ENCODE data around the gene DBN1. TPM values are rescaled to one million over a fixed set of nuclear protein-coding genes. Genes with fewer than 3 reads are reported as not detected.

The DBN1 gene
- polyA plus RNA-seq, 2 of the 4 experiments (the other 2 are of a cell fraction) = 47.7 to 107 TPM

GRCh38 chr5:177445052-177445916 lies 28.1 kb downstream of the DBN1 start:
- ChIA-PET POLR2A (interaction anchor here (0.7 to 3.5 kb wide), 2 partner anchors 19 to 312 kb away, joined by 3 to 41 read pairs; partner anchors contain the start of gene GRK6), CTCF (interaction anchor here (1.4 to 25.5 kb wide), 6 partner anchors 8 to 135 kb away, joined by 3 to 871 read pairs (median 248); partner anchors contain the start of genes F12, GRK6, PDLIM7 and PFN3)
- H3K4me1 ChIP-seq = peaks cover 21% of the 10 kb centered on the region
- H3K27ac ChIP-seq = no peak overlapping the region
- FAIRE-seq (no peak), ATAC-seq (no peak), DNase-seq (ENCODE audit: low read depth in 1 of 2, low spot score in 1 of 2) (no peak)
- 94% methylated on average over 10 of the region's 10 CpGs for WGBS (ENCODE audit: missing lambda C conversion rate)
- TF ChIP-seq KDM5A (IDR thresholded peaks at IDR 0.05) (no peak), PBX3 (IDR thresholded peaks at IDR 0.05) (no peak; the same call in 1 of the 2 replicates), GATA3 (IDR thresholded peaks at IDR 0.05; ENCODE audit: borderline replicate concordance) (no peak), RARB (CRISPR knock-in tag; IDR thresholded peaks at IDR 0.05) (no peak), FOSL2 (IDR thresholded peaks at IDR 0.05) (no peak), FOSL2 (CRISPR knock-in tag; IDR thresholded peaks at IDR 0.05) (no peak), EHF (CRISPR knock-in tag; IDR thresholded peaks at IDR 0.05) (no peak), RFX5 (IDR thresholded peaks at IDR 0.05) (no peak), ESRRA (IDR thresholded peaks at IDR 0.05; ENCODE audit: borderline replicate concordance, low read length) (no peak), HOXA7 (CRISPR knock-in tag; IDR thresholded peaks at IDR 0.05) (no peak), JUN (IDR thresholded peaks at IDR 0.05) (no peak), CHD2 (IDR thresholded peaks at IDR 0.05; ENCODE audit: low read length, partially characterized antibody) (no peak), CHD4 (IDR thresholded peaks at IDR 0.05; ENCODE audit: borderline replicate concordance) (no peak), MAX (IDR thresholded peaks at IDR 0.05) (no peak)
- TF ChIP-seq, protein P1, sequence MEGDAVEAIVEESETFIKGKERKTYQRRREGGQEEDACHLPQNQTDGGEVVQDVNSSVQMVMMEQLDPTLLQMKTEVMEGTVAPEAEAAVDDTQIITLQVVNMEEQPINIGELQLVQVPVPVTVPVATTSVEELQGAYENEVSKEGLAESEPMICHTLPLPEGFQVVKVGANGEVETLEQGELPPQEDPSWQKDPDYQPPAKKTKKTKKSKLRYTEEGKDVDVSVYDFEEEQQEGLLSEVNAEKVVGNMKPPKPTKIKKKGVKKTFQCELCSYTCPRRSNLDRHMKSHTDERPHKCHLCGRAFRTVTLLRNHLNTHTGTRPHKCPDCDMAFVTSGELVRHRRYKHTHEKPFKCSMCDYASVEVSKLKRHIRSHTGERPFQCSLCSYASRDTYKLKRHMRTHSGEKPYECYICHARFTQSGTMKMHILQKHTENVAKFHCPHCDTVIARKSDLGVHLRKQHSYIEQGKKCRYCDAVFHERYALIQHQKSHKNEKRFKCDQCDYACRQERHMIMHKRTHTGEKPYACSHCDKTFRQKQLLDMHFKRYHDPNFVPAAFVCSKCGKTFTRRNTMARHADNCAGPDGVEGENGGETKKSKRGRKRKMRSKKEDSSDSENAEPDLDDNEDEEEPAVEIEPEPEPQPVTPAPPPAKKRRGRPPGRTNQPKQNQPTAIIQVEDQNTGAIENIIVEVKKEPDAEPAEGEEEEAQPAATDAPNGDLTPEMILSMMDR (IDR thresholded peaks at IDR 0.05) = no peak
- TF ChIP-seq, protein P2, sequence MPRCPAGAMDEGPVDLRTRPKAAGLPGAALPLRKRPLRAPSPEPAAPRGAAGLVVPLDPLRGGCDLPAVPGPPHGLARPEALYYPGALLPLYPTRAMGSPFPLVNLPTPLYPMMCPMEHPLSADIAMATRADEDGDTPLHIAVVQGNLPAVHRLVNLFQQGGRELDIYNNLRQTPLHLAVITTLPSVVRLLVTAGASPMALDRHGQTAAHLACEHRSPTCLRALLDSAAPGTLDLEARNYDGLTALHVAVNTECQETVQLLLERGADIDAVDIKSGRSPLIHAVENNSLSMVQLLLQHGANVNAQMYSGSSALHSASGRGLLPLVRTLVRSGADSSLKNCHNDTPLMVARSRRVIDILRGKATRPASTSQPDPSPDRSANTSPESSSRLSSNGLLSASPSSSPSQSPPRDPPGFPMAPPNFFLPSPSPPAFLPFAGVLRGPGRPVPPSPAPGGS (IDR thresholded peaks at IDR 0.05) = no peak
- TF ChIP-seq, protein P3, sequence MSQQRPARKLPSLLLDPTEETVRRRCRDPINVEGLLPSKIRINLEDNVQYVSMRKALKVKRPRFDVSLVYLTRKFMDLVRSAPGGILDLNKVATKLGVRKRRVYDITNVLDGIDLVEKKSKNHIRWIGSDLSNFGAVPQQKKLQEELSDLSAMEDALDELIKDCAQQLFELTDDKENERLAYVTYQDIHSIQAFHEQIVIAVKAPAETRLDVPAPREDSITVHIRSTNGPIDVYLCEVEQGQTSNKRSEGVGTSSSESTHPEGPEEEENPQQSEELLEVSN (IDR thresholded peaks at IDR 0.05; ENCODE audit: borderline replicate concordance, low read depth) = no peak
- H3K4me2 ChIP-seq = peak overlapping the region; percentile 96; the same call in 2 of the 3 replicates
- no peak overlapping the region for H3K4me3 ChIP-seq
- H3K9me3 ChIP-seq = no peaks in the 10 kb centered on the region

- POLR2A ChIA-PET = interaction anchor here (1.2 kb wide), 1 partner anchor 18 kb away, joined by 8 read pairs; the partner anchor contains the start of gene GRK6
- Histone ChIP-seq H3K27ac (no peak overlapping the region), H3K4me1 (peaks cover 21% of the 10 kb centered on the region), H3K9me3 (no peaks in the 10 kb centered on the region), H3K4me3 (no peak overlapping the region), H3K4me2 (no peak overlapping the region)
- no peak for TF ChIP-seq PHF8 (IDR thresholded peaks at IDR 0.05; ENCODE audit: borderline replicate concordance, low read depth)
- 0 out of 2 replicates have a peak, but pooled peaks have one; percentile 21 for TF ChIP-seq POLR2AphosphoS2 (conservative IDR thresholded peaks at IDR 0.05; ENCODE audit: low read length)
- CTCF ChIA-PET = interaction anchor here (1.2 to 25.5 kb wide), 7 partner anchors 9 to 134 kb away, joined by 3 to 871 read pairs (median 142); partner anchors contain the start of genes F12, GRK6, PDLIM7 and PFN3
- no peak for ATAC-seq
- DNase-seq (ENCODE audit: low read depth in 1 of 2, low spot score in 1 of 2) = no peak
- WGBS (ENCODE audit: missing lambda C conversion rate) = 98% methylated on average over 6 of the region's 7 CpGs
- FAIRE-seq = no peak
Observed at GRCh38 chr5:177444106-177445051, 29.1 kb downstream of the DBN1 start.

All from A549 (cell line).